K562 (cell line): ENCODE data around the gene PSMA5. TPM values are rescaled to one million over a fixed set of nuclear protein-coding genes. Genes with fewer than 3 reads are reported as not detected.

Experiments
- ARNT ChIP-seq, 2 experiments: fragments of 450-650 bp; IDR thresholded peaks; 2 replicates each; pipeline ENCODE4 v1.6.1; 2016; ENCODE audit warnings: mild to moderate bottlenecking in 1 of 2
- ATF7 ChIP-seq: fragments of 450-650 bp; IDR thresholded peaks from 2 replicates; pipeline ENCODE4 v1.7.1; 2014; ENCODE audit warnings: mild to moderate bottlenecking, moderate library complexity
- CBX8 ChIP-seq: fragments of 200-600 bp; sonication (generic); IDR thresholded peaks from 2 replicates; pipeline ENCODE4 v1.6.1; 2012; ENCODE audit warnings: borderline replicate concordance, mixed run types, low read depth, mild to moderate bottlenecking, moderate library complexity, mixed read lengths, low read length, control low read depth, inconsistent platforms; ENCODE audit not compliant: poor library complexity, severe bottlenecking; ENCODE audit errors: extremely low read depth
- CEBPG ChIP-seq, 3 experiments: fragments of 200-800 bp in 1 of 3; sonication (Bioruptor generic) in 1 of 3; sonication (generic) in 1 of 3; formaldehyde crosslinking in 1 of 3; IDR thresholded peaks in 2 of 3; conservative IDR thresholded peaks in 1 of 3; 2 replicates each; pipeline versions ENCODE4 v1.6.1 to v1.8.0; 2016 to 2022; ENCODE audit warnings: missing compliant biosample characterization in 2 of 3, missing genetic modification characterization in 2 of 3, mild to moderate bottlenecking in 1 of 3, missing genetic modification reagents in 1 of 3
- ELF1 ChIP-seq: fragments of 200-800 bp; sonication (Bioruptor generic); IDR thresholded peaks from 2 replicates; pipeline ENCODE4 v1.6.1; 2016; ENCODE audit warnings: missing genetic modification characterization, missing compliant biosample characterization
- FOXA3 ChIP-seq, 2 experiments: fragments of 450-650 bp in 1 of 2; sonication (generic) in 1 of 2; formaldehyde crosslinking; IDR thresholded peaks in 1 of 2; conservative IDR thresholded peaks in 1 of 2; 2 replicates each; pipeline versions ENCODE4 v1.4.0 to v1.8.0; 2020 to 2022; ENCODE audit warnings: mild to moderate bottlenecking in 2 of 2, missing genetic modification reagents in 1 of 2
- FOXJ2 ChIP-seq: fragments of 200-800 bp; sonication (Bioruptor generic); IDR thresholded peaks from 2 replicates; pipeline ENCODE4 v1.6.1; 2016; ENCODE audit warnings: missing genetic modification characterization, missing compliant biosample characterization
- HDGF ChIP-seq: fragments of 450-650 bp; IDR thresholded peaks from 2 replicates; pipeline ENCODE4 v1.6.1; 2016
- IFI16 ChIP-seq: fragments of 250-450 bp; sonication (Bioruptor Pico); IDR thresholded peaks from 2 replicates; pipeline ENCODE4 v2.1.2; 2022; ENCODE audit warnings: mild to moderate bottlenecking, inconsistent platforms
- MAFG ChIP-seq: fragments of 450-650 bp; conservative IDR thresholded peaks from 2 replicates; pipeline ENCODE4 v1.6.1; 2016; ENCODE audit warnings: missing genetic modification characterization, missing compliant biosample characterization
- POLR2G ChIP-seq: fragments of 200-400 bp; formaldehyde crosslinking; IDR thresholded peaks from 2 replicates; pipeline ENCODE4 v1.6.1; 2017; ENCODE audit warnings: low read depth, mild to moderate bottlenecking, antibody characterized with exemption, low read length, moderate library complexity
- TARDBP ChIP-seq: fragments of 450-650 bp; IDR thresholded peaks from 2 replicates; pipeline ENCODE4 v1.6.1; 2016
- ZNF174 ChIP-seq: fragments of 250-450 bp; sonication (Bioruptor Pico); IDR thresholded peaks from 2 replicates; pipeline ENCODE4 v1.4.0; 2020; ENCODE audit warnings: mild to moderate bottlenecking
- ZNF175 ChIP-seq: fragments of 200-800 bp; sonication (Bioruptor generic); IDR thresholded peaks from 2 replicates; pipeline ENCODE4 v1.6.1; 2016; ENCODE audit warnings: low read depth, mild to moderate bottlenecking, missing genetic modification characterization, missing compliant biosample characterization
- polyA plus RNA-seq, 8 experiments: library from polyadenylated mRNA; depleted of rRNA in 4 of 8; stranded (reverse) in 5 of 8; unstranded in 3 of 8; fragments of >200 nt; fragmentation: Nextera tagmentation in 2 of 8; fragmentation: Illumina TruSeq in 1 of 8; extraction: Ambion mirVana in 2 of 8; extraction: Trizol in 1 of 8; gene quantifications; 2 replicates each; pipeline versions ENCODE4 v1.2.1 to v1.2.3, GENCODE V29; 2011 to 2014; ENCODE audit warnings: inconsistent platforms in 1 of 8, missing spikeins in 1 of 8
- total RNA-seq, 7 experiments: library from RNA; depleted of rRNA in 6 of 7; stranded (reverse); fragments of >200 nt in 6 of 7; fragmentation: Illumina TruSeq in 2 of 7; extraction: Trizol in 2 of 7; gene quantifications; 2 replicates each; pipeline versions ENCODE4 v1.2.1 to v1.2.3, GENCODE V29; 2011 to 2021; ENCODE audit warnings: low replicate concordance in 1 of 7
- TF ChIP-seq, protein P1 (sequence below), 2 experiments: fragments of 450-650 bp; conservative IDR thresholded peaks; 2 replicates each; pipeline ENCODE4 v1.6.1; 2017; ENCODE audit warnings: mild to moderate bottlenecking in 2 of 2, moderate library complexity in 2 of 2
- TF ChIP-seq, protein P2 (sequence below): fragments of 450-650 bp; IDR thresholded peaks from 2 replicates; pipeline ENCODE4 v1.6.1; 2016; ENCODE audit warnings: missing biosample characterization, missing genetic modification characterization
- TF ChIP-seq, protein P3 (sequence below): sonication (generic); formaldehyde crosslinking; IDR thresholded peaks from 2 replicates; pipeline ENCODE4 v1.8.0; 2022; ENCODE audit warnings: mild to moderate bottlenecking, low read depth, missing genetic modification reagents
- TF ChIP-seq, protein P4 (sequence below): sonication (generic); formaldehyde crosslinking; IDR thresholded peaks from 2 replicates; pipeline ENCODE4 v1.8.1; 2023; ENCODE audit warnings: mild to moderate bottlenecking, missing genetic modification reagents, moderate library complexity
- TF ChIP-seq, protein P5 (sequence below): fragments of 250-450 bp; sonication (Bioruptor Pico); IDR thresholded peaks from 2 replicates; pipeline ENCODE4 v1.5.0; 2021

The PSMA5 gene
- total and polyA plus RNA-seq, 9 of the 15 experiments (the other 6 are each of a cell fraction or from before 2014, with no cell fraction given) = 82.6 to 542 (median 287) TPM

DNA sequence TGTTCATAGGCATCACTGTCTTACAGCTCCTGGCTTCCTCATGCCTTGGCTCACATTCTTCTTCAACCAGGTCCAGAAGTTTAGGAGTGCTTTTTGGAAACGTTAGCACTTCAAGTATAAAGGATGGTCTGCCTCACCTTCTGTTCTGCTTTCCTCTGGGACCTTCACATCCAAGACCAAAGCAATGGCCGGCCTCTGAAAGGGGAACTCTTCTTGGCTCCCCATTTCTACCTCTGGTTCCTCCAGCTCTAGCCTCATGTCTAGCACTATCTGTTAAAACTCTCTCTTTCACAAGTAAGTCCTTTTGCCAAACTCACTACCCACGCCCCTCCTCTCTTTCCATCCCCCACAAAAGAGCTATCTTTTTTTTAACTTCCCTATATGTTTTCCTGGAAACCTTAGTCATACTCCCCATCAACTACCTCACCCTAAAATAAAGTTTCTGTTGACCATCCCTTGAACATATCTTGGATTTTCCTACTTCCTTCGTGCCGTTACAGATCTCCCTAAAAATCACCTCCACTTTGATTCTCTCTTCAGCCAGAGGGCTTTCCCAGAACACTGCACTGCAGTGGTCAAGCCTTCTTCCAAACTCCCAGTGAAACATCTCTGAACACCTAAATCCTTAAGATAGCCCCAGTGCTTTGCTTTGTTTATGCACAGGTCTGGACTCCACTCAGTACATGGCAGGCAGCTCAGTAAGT lies 36.5 kb downstream of the PSMA5 start (continued):
- TF ChIP-seq, protein P1, sequence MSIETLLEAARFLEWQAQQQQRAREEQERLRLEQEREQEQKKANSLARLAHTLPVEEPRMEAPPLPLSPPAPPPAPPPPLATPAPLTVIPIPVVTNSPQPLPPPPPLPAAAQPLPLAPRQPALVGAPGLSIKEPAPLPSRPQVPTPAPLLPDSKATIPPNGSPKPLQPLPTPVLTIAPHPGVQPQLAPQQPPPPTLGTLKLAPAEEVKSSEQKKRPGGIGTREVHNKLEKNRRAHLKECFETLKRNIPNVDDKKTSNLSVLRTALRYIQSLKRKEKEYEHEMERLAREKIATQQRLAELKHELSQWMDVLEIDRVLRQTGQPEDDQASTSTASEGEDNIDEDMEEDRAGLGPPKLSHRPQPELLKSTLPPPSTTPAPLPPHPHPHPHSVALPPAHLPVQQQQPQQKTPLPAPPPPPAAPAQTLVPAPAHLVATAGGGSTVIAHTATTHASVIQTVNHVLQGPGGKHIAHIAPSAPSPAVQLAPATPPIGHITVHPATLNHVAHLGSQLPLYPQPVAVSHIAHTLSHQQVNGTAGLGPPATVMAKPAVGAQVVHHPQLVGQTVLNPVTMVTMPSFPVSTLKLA (conservative IDR thresholded peaks at IDR 0.05) = peak in 1 of 2 experiments; percentile 53; a peak in 1 of 4 replicates
- TF ChIP-seq ZNF175 (CRISPR knock-in tag) (peak; percentile 22; the same call in 1 of the 2 replicates), IFI16 (CRISPR knock-in tag) (0 out of 2 replicates have a peak, but pooled peaks have one; percentile 49), HDGF (0 out of 2 replicates have a peak, but pooled peaks have one; percentile 24), ATF7 (peak; percentile 89), ZNF174 (no peak), TARDBP (no peak), CBX8 (no peak), ELF1 (tag) (no peak; the same call in 1 of the 2 replicates), ARNT (IDR thresholded peaks at IDR 0.05) (peak; percentile 87 to 89; a peak in 2 of 4 replicates), FOXJ2 (no peak), POLR2G (0 out of 2 replicates have a peak, but pooled peaks have one; percentile 8), CEBPG (CRISPR knock-in tag; IDR thresholded peaks at IDR 0.05) (no peak), CEBPG (tag; conservative IDR thresholded peaks at IDR 0.05 in 1 of 2, IDR thresholded peaks at IDR 0.05 in 1 of 2) (0 out of 4 replicates have a peak, but pooled peaks of 1 of the 2 experiments have one; percentile 1), MAFG (tag) (peak; percentile 74), FOXA3 (CRISPR knock-in tag; conservative IDR thresholded peaks at IDR 0.05 in 1 of 2, IDR thresholded peaks at IDR 0.05 in 1 of 2) (no peak; a peak in 1 of 4 replicates)
- TF ChIP-seq, protein P2, sequence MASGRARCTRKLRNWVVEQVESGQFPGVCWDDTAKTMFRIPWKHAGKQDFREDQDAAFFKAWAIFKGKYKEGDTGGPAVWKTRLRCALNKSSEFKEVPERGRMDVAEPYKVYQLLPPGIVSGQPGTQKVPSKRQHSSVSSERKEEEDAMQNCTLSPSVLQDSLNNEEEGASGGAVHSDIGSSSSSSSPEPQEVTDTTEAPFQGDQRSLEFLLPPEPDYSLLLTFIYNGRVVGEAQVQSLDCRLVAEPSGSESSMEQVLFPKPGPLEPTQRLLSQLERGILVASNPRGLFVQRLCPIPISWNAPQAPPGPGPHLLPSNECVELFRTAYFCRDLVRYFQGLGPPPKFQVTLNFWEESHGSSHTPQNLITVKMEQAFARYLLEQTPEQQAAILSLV = no peak
- TF ChIP-seq, protein P3, sequence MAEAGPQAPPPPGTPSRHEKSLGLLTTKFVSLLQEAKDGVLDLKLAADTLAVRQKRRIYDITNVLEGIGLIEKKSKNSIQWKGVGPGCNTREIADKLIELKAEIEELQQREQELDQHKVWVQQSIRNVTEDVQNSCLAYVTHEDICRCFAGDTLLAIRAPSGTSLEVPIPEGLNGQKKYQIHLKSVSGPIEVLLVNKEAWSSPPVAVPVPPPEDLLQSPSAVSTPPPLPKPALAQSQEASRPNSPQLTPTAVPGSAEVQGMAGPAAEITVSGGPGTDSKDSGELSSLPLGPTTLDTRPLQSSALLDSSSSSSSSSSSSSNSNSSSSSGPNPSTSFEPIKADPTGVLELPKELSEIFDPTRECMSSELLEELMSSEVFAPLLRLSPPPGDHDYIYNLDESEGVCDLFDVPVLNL (CRISPR knock-in tag) = no peak
- TF ChIP-seq, protein P4, sequence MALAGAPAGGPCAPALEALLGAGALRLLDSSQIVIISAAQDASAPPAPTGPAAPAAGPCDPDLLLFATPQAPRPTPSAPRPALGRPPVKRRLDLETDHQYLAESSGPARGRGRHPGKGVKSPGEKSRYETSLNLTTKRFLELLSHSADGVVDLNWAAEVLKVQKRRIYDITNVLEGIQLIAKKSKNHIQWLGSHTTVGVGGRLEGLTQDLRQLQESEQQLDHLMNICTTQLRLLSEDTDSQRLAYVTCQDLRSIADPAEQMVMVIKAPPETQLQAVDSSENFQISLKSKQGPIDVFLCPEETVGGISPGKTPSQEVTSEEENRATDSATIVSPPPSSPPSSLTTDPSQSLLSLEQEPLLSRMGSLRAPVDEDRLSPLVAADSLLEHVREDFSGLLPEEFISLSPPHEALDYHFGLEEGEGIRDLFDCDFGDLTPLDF = no peak
- TF ChIP-seq, protein P5, sequence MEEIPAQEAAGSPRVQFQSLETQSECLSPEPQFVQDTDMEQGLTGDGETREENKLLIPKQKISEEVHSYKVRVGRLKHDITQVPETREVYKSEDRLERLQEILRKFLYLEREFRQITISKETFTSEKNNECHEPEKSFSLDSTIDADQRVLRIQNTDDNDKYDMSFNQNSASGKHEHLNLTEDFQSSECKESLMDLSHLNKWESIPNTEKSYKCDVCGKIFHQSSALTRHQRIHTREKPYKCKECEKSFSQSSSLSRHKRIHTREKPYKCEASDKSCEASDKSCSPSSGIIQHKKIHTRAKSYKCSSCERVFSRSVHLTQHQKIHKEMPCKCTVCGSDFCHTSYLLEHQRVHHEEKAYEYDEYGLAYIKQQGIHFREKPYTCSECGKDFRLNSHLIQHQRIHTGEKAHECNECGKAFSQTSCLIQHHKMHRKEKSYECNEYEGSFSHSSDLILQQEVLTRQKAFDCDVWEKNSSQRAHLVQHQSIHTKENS = no peak
